ENCODE results near the gene IMP3.

The IMP3 gene

DNA sequence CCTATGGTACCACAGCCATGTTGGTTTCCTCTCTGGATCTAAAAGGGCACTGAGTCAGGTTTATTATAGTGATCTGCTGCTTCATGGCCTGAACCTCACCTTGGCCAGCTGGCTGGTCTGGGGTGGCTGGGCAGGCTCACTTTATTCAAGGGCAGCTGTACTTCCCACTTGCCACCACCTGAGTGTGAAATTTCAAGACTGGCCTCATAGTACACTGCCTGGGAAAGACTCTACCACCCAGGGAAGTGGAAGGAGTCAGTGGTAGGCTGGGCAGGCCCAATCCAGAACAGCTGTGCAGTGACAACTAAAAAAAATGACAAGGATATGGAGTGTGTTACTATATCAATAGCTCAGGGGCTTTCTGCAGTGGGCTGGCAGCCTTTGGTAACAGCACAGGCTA lies 23.3 kb downstream of the IMP3 start:
- DNase-seq, result no peak

DNA sequence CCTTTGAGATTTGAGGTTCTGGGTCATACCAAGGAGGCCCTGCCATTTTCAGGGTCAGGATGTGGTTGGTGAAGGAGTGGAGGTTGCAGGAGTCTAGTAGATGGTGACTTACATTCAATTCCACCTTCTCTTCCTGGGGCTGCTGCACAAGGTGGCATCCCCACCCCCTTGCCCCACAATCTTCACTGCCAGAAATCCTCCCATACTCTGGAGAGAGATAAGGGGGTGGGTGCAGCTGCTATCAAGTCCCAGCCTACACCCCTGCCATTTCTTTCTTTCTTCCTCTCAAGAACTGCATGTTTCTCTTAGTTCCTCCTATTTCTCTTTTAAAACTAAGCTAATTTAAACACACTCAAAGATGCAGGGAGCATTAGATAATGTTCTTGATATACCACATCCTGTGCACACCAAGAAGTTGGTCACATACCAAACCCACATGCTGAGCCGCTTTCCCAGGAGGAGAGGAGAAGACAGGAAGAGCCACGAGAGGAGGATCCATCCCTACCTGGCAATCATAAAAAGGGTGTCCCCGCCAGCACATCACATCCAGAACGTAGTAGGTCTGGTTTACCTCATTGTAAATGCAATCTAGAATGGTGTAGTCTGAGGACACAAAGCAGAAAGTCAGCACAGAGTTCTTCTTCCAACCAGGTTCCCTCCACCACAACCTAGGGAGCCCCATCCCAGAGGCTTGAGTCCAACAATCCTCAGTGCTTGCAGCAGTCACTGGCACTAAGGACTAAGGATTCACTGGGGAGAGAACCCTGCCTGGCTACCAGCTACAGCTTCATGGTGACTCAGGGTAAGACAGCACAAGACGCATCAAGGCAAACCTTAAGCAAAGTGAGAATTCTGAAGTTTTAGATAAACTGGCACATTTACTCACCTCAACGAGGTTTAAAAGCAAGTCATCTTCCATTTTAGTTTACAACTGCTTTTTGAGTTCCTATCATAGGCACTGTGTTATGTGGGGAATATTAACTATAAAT lies 33.0 kb downstream of the IMP3 start:
- DNase-seq, result peak; percentile 27

GRCh38 chr15:75606026-75606425 lies 34.0 kb downstream of the IMP3 start:
- DNase-seq, result no peak

- no peak for DNase-seq
These were observed 40.6 kb downstream of the IMP3 start for GRCh38 chr15:75599401-75599800.

- no peak for DNase-seq
These were observed 41.7 kb downstream of the IMP3 start for GRCh38 chr15:75598361-75598760.

GRCh38 chr15:75597667-75598341 lies 42.2 kb downstream of the IMP3 start:
- DNase-seq, result peak; percentile 33

DNA sequence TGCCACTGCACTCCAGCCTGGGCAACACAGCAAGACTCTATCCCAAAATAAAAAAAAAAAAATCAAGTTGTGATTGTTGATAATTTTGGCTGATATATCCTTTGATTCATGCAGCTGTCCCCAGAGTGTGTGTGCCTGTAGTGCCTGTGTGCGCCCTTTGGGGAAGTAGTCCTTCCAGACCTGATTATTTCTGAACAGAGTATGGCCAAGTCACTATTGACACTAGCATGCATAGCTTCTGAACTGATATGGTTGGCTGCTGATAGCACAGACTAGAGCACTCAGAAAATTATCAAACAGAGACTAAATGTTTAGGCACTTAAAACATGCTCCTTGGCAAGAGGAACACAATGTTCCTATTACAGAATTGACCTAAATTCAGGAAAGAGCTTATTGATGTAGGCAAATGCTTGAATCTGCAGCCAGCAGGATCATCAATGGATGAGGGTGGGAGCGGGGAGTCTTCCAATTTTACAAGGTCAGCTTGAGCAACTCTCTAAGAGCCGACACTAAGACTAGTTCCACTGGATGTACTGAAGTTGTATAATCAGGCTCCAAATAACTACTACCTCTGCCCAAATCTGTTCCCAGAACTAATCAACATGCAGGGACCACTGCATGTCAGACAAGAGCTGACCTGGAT lies 43.2 kb downstream of the IMP3 start:
- no peak for DNase-seq

DNA sequence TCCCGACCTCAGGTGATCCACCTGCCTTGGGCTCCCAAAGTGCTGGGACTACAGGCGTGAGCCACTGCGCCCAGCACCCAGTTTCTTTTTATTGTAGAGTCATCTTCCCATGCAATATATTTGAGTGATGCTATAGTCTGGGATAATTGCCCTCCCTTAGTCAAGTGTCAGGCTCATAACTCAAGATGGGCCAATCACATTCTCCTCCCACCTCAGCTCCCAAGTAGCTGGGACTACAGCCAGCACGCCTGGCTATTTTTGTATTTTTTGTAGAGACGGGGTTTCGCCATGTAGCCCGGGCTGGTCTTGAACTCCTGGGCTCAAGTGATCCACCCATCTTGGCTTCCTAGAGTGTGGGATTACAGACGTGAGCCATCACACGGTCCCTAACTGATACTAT lies 45.7 kb downstream of the IMP3 start:
- DNase-seq, result no peak

DNA sequence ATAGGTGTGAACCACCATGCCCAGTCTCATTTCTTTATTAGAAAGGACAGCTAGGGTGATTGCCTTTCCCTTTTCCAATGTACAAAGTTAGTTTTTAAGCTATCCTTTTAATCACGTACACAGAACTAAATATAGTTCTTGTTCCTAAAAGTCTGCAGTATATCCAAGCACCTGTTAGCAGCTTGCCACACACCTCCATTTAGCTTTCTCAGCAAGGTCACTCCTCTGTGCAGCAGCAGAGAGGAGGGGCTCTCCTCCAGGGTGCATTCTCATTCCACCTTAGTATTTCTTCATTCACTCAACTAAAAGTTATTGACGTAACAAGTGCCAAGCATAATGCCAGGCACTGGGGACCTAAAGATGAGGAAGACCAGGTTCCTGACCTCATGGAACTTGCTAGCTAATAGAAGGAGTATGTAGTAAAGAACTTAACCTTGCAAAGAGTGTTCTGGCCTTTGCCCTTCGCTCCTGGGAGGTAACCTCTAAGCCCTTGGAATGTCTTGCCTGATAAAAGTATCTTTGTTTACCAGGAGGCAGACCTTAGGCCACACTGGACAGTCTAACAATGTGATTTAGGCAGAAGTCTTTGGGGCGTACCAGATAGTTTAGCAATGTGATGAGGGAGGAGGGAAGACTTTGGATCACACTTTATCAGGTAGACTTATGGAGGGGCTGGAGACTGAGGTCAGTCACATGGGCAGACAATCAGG lies 48.2 kb downstream of the IMP3 start:
- DNase-seq, result no peak

DNA sequence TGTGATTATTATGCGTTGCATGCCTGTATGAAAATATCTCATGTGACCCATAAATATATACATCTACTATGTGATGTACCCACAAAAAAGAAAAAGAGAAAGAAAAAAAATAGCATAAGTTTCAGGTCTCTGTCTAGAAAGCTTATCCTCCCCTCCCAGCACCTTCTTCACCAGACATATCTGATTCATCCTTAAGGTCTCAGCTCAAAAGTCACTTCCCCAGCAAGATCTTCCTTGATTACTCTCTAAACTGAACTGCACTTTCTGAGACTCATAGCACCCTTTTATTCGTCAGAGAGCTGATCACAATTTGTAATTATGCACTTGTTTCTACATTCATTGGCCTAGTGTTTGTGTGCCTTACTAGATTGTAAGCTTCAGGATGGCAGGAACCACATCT lies 49.8 kb downstream of the IMP3 start:
- DNase-seq, result no peak
